OCI-LY7 (cell line): Measurements from ENCODE around the gene NFE2L3. TPM values are rescaled to one million over a fixed set of nuclear protein-coding genes. Genes with fewer than 3 reads are reported as not detected.
A peak's percentile ranks its signal among the peaks of the same experiment; 100 is the strongest.

Experiments
- BruUV-seq: library from RNA; stranded (reverse); fragments of 400-500 nt; replicated peaks from 2 replicates; lab custom pipeline; 2021; lab: Mats Ljungman, UMichigan
- CTCF ChIA-PET: fragments of 300-600 bp; sonication (Branson Sonifier 250); formaldehyde crosslinking; loops from one replicate; lab custom pipeline; 2022; ENCODE audit warnings: antibody characterized with exemption; ENCODE audit not compliant: unreplicated experiment; lab: Charles Lee
- POLR2A ChIA-PET: fragments of 300-600 bp; sonication (Branson Sonifier 250); formaldehyde crosslinking; loops from one replicate; lab custom pipeline; 2022; ENCODE audit warnings: antibody characterized with exemption; lab: Charles Lee
- DNase-seq: peaks from one replicate; pipeline ENCODE4 v3.0.0-alpha.2; 2015; ENCODE audit warnings: low spot score
- H2AFZ ChIP-seq: fragments of 200-600 bp; sonication (generic), shearing (Covaris generic); 2 replicates; pipeline ENCODE4 v1.6.1; 2014; ENCODE audit warnings: mild to moderate bottlenecking, antibody characterized with exemption, low read length, moderate library complexity
- H3K27ac ChIP-seq: fragments of 200-600 bp; sonication (generic); 2 replicates; pipeline ENCODE4 v1.5.1; 2014; ENCODE audit warnings: mixed run types, low read depth, mild to moderate bottlenecking, moderate library complexity, low read length, inconsistent platforms; ENCODE audit not compliant: poor library complexity, severe bottlenecking
- H3K36me3 ChIP-seq: fragments of 200-600 bp; sonication (generic); 2 replicates; pipeline ENCODE4 v1.6.1; 2014; ENCODE audit warnings: mild to moderate bottlenecking, antibody characterized with exemption, low read length, moderate library complexity, mixed read lengths; ENCODE audit not compliant: insufficient read depth
- H3K4me1 ChIP-seq: fragments of 200-600 bp; sonication (generic); 2 replicates; pipeline ENCODE4 v1.5.1; 2014; ENCODE audit warnings: mild to moderate bottlenecking, low read length; ENCODE audit not compliant: insufficient read depth, poor library complexity, severe bottlenecking
- H3K4me2 ChIP-seq: fragments of 200-600 bp; sonication (generic); 2 replicates; pipeline ENCODE4 v1.6.1; 2014; ENCODE audit warnings: mild to moderate bottlenecking, low read length
- H3K4me3 ChIP-seq: fragments of 200-600 bp; sonication (generic); 2 replicates; pipeline ENCODE4 v1.5.1; 2014; ENCODE audit warnings: mild to moderate bottlenecking, low read depth, low read length; ENCODE audit not compliant: poor library complexity, severe bottlenecking
- H3K79me2 ChIP-seq: fragments of 200-600 bp; sonication (generic); 2 replicates; pipeline ENCODE4 v1.6.1; 2016; ENCODE audit warnings: low read depth, mild to moderate bottlenecking, low read length, moderate library complexity, mixed read lengths; ENCODE audit not compliant: insufficient read depth
- H3K9me2 ChIP-seq: fragments of 200-600 bp; sonication (generic); 2 replicates; pipeline ENCODE4 v1.6.1; 2016; ENCODE audit warnings: mild to moderate bottlenecking, low read length, mixed read lengths; ENCODE audit not compliant: insufficient read depth
- H3K9me3 ChIP-seq: fragments of 200-600 bp; sonication (generic); 2 replicates; pipeline ENCODE4 v1.6.1; 2014; ENCODE audit warnings: mild to moderate bottlenecking, mixed run types, low read length, mixed read lengths
- H4K20me1 ChIP-seq: fragments of 200-600 bp; sonication (generic); 2 replicates; pipeline ENCODE4 v1.6.1; 2014; ENCODE audit warnings: mild to moderate bottlenecking, antibody characterized with exemption, low read length, moderate library complexity, mixed read lengths; ENCODE audit not compliant: insufficient read depth
- EZH2phosphoT487 ChIP-seq: fragments of 200-600 bp; sonication (generic); IDR thresholded peaks from 2 replicates; pipeline ENCODE4 v1.6.1; 2018; ENCODE audit warnings: low read depth, borderline replicate concordance, mild to moderate bottlenecking, mixed run types, antibody characterized with exemption, low read length, moderate library complexity, mixed read lengths
- intact Hi-C: fragments of 100-400 bp; cut with micrococcal nuclease; formaldehyde crosslinking; loops from one replicate; pipeline ENCODE4 v1.10.0; 2022; ENCODE audit not compliant: unreplicated experiment
- total RNA-seq, 2 experiments: library from RNA; depleted of rRNA in 1 of 2; stranded (reverse); fragments of >200 nt in 1 of 2; shearing (Covaris generic) in 1 of 2; gene quantifications; 2 replicates each; pipeline ENCODE4 v1.2.3, GENCODE V29; 2014 to 2022
- TF ChIP-seq, protein P1 (sequence below): fragments of 200-600 bp; sonication (generic); conservative IDR thresholded peaks from 2 replicates; pipeline ENCODE4 v1.5.1; 2014; ENCODE audit warnings: mild to moderate bottlenecking, antibody characterized with exemption, low read length, moderate library complexity, mixed read lengths

NFE2L3 gene
- total RNA-seq, 2 experiments from 2014 or later = 10.7 to 12.3 TPM

DNA sequence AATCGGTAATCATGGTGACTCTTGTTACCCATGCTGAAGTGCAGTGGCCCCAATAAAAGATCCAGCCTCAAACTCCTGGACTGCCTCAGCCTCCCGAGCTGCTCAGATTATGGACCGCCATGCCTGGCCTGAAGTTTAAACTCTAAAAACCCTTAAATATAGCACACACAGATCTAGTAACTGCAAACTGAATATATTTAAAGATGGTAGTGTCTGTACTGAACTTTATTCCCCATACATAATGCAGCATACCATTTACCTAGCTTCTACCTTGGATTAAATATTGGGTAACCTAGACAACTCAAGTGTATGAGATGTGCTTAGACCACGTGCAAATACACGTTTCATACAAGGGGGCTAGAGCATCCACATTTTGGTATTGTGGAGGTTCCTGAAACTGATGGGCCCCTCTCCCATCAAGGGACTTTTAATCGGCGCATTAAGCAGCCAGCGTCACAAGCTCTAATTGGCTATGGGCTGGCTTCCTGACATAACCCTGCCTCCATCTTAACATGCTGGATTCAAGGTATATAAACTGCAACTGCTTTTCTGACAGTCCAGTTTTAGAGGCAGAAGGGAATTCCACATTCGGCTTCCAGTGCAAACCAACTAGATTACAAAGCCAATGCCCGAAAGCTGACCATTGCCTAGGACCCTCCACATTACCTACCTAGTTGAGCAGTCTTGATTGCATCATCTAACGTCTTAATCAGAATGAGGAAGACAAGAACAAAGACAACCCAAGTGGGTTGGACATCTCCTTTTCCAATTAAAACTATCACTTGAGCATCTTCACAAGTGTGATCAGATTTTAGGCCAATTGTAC is 35.6 kb downstream of the NFE2L3 start:
- DNase-seq = peak; percentile 43
- POLR2A ChIA-PET = interaction anchor here (0.6 to 2.8 kb wide), 10 partner anchors 11 to 89 kb away, joined by 3 to 26 read pairs (median 4); partner anchors contain the start of genes CBX3, HNRNPA2B1 and NFE2L3
- peak overlapping the region; percentile 60 for H3K27ac ChIP-seq

DNA sequence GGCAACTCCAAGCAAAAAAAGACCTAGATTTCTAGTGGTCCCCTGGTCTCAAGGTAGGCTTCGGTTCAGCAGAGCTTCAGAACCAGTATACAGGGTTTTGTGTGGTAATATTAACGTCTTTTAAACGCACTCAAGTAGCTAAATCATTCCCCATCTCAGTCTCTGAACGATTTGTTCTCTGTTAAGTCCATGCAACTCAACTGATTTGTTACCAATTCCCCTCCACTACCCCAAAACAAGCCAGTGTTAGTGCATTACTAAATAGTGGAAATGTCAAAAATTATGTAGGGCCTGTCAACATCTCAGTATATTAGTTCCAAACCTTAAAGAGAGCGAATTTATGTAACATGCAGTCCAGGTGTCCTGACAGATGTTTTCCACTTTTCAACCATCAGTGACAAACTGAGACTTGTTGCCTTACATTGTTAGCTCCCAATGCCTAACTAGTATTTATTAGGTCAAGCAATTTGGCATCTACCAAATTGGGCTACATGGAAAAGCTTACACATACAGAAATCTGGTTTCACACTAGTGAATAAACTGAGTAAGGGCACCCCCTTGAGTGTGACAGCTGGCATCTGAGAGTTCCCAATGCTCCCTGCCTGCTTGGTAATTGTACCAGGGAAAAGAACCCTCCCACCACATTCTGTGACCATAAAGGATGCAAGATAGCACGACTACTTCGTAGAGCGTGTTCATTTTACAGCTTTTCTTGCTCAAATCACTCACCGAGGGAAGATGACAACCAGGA is 36.4 kb downstream of the NFE2L3 start:
- peaks cover 44% of the 10 kb centered on the region for H3K79me2 ChIP-seq
- peak overlapping the region; percentile 60 for H3K27ac ChIP-seq
- TF ChIP-seq, protein P1, sequence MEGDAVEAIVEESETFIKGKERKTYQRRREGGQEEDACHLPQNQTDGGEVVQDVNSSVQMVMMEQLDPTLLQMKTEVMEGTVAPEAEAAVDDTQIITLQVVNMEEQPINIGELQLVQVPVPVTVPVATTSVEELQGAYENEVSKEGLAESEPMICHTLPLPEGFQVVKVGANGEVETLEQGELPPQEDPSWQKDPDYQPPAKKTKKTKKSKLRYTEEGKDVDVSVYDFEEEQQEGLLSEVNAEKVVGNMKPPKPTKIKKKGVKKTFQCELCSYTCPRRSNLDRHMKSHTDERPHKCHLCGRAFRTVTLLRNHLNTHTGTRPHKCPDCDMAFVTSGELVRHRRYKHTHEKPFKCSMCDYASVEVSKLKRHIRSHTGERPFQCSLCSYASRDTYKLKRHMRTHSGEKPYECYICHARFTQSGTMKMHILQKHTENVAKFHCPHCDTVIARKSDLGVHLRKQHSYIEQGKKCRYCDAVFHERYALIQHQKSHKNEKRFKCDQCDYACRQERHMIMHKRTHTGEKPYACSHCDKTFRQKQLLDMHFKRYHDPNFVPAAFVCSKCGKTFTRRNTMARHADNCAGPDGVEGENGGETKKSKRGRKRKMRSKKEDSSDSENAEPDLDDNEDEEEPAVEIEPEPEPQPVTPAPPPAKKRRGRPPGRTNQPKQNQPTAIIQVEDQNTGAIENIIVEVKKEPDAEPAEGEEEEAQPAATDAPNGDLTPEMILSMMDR = no peak
- no peak for TF ChIP-seq EZH2phosphoT487
- peaks cover 44% of the 10 kb centered on the region for H4K20me1 ChIP-seq
- H3K4me3 ChIP-seq = no peak overlapping the region
- H3K4me1 ChIP-seq = peaks cover 34% of the 10 kb centered on the region
- H2AFZ ChIP-seq = no peak overlapping the region
- intact Hi-C loops = loop anchor here (5.0 kb wide), 1 partner anchor 296 kb away; no protein-coding TSS in a partner anchor
- H3K9me2 ChIP-seq = no peaks in the 10 kb centered on the region
- no TSS peak for BruUV-seq
- ChIA-PET POLR2A (interaction anchor here (0.7 to 2.8 kb wide), 9 partner anchors 8 to 90 kb away, joined by 3 to 26 read pairs (median 4); partner anchors contain the start of genes CBX3, HNRNPA2B1 and NFE2L3), CTCF (no interaction called here)
- H3K36me3 ChIP-seq = peaks cover 95% of the 10 kb centered on the region
- no peak overlapping the region for H3K4me2 ChIP-seq
- no peaks in the 10 kb centered on the region for H3K9me3 ChIP-seq
- no peak for DNase-seq

More for the DNA sequence above, 35.6 kb downstream of the NFE2L3 start:
- intact Hi-C loops = loop anchor here (5.0 kb wide), 1 partner anchor 295 kb away; no protein-coding TSS in a partner anchor
- Histone ChIP-seq H3K4me2 (no peak overlapping the region), H3K79me2 (peaks cover 36% of the 10 kb centered on the region; the same call in 1 of the 2 replicates), H3K36me3 (peaks cover 92% of the 10 kb centered on the region), H2AFZ (no peak overlapping the region), H3K9me3 (no peaks in the 10 kb centered on the region), H4K20me1 (peaks cover 41% of the 10 kb centered on the region), H3K9me2 (no peaks in the 10 kb centered on the region), H3K4me3 (no peak overlapping the region), H3K4me1 (peaks cover 26% of the 10 kb centered on the region)
- CTCF ChIA-PET = no interaction called here
- BruUV-seq = no TSS peak
- TF ChIP-seq EZH2phosphoT487 = no peak
- TF ChIP-seq, protein P1 = no peak
